K562 (cell line): Measurements from ENCODE around the gene MDC1. TPM values are rescaled to one million over a fixed set of nuclear protein-coding genes. Genes with fewer than 3 reads are reported as not detected.

Experiments
- CEBPZ ChIP-seq: fragments of 150-350 bp; IDR thresholded peaks from 2 replicates; pipeline ENCODE4 v1.6.1; 2014; ENCODE audit warnings: low read depth, mild to moderate bottlenecking, low read length, borderline replicate concordance
- GMEB1 ChIP-seq: fragments of 250-450 bp; sonication (Bioruptor Pico); IDR thresholded peaks from 2 replicates; pipeline ENCODE4 v1.4.0; 2020; ENCODE audit warnings: mild to moderate bottlenecking
- KLF13 ChIP-seq: fragments of 450-650 bp; IDR thresholded peaks from 2 replicates; pipeline ENCODE4 v1.6.1; 2016; ENCODE audit warnings: missing genetic modification characterization, low read depth, mild to moderate bottlenecking, missing compliant biosample characterization, moderate library complexity, borderline replicate concordance
- MLLT1 ChIP-seq, 2 experiments: fragments of 450-650 bp; IDR thresholded peaks; 2 replicates each; pipeline ENCODE4 v1.6.1; 2016
- NCOA4 ChIP-seq: fragments of 450-650 bp; IDR thresholded peaks from 2 replicates; pipeline ENCODE4 v1.6.1; 2018; ENCODE audit warnings: mild to moderate bottlenecking; ENCODE audit not compliant: partially characterized antibody
- POLR2A ChIP-seq: fragments of 450-650 bp; conservative IDR thresholded peaks from 2 replicates; pipeline ENCODE4 v1.6.1; 2016
- POLR2B ChIP-seq: fragments of 450-650 bp; IDR thresholded peaks from 2 replicates; pipeline ENCODE4 v1.6.1; 2018; ENCODE audit warnings: low read depth; ENCODE audit not compliant: partially characterized antibody
- RNF2 ChIP-seq: sonication (generic); IDR thresholded peaks from 2 replicates; pipeline ENCODE4 v1.6.1; 2016
- ZNF133 ChIP-seq: fragments of 250-450 bp; sonication (Bioruptor Pico); IDR thresholded peaks from 2 replicates; pipeline ENCODE4 v1.4.0; 2020; ENCODE audit warnings: mild to moderate bottlenecking
- ZNF217 ChIP-seq: sonication (generic); formaldehyde crosslinking; IDR thresholded peaks from 2 replicates; pipeline ENCODE4 v1.8.0; 2022; ENCODE audit warnings: mild to moderate bottlenecking, missing genetic modification reagents
- ZNF253 ChIP-seq: fragments of 250-450 bp; sonication (Bioruptor Pico); conservative IDR thresholded peaks from 2 replicates; pipeline ENCODE4 v1.6.1; 2021; ENCODE audit warnings: mild to moderate bottlenecking
- ZNF79 ChIP-seq: fragments of 250-450 bp; sonication (Bioruptor Pico); IDR thresholded peaks from 2 replicates; pipeline ENCODE4 v1.4.0; 2020; ENCODE audit warnings: low read depth, mild to moderate bottlenecking, moderate library complexity
- polyA plus RNA-seq, 8 experiments: library from polyadenylated mRNA; depleted of rRNA in 4 of 8; stranded (reverse) in 5 of 8; unstranded in 3 of 8; fragments of >200 nt; fragmentation: Nextera tagmentation in 2 of 8; fragmentation: Illumina TruSeq in 1 of 8; extraction: Ambion mirVana in 2 of 8; extraction: Trizol in 1 of 8; gene quantifications; 2 replicates each; pipeline versions ENCODE4 v1.2.1 to v1.2.3, GENCODE V29; 2011 to 2014; ENCODE audit warnings: inconsistent platforms in 1 of 8, missing spikeins in 1 of 8
- total RNA-seq, 7 experiments: library from RNA; depleted of rRNA in 6 of 7; stranded (reverse); fragments of >200 nt in 6 of 7; fragmentation: Illumina TruSeq in 2 of 7; extraction: Trizol in 2 of 7; gene quantifications; 2 replicates each; pipeline versions ENCODE4 v1.2.1 to v1.2.3, GENCODE V29; 2011 to 2021; ENCODE audit warnings: low replicate concordance in 1 of 7

Gene MDC1
- total and polyA plus RNA-seq, 9 of the 15 experiments (the other 6 are each of a cell fraction or from before 2014, with no cell fraction given): 8.2 to 114 (median 20.0) TPM

- TF ChIP-seq KLF13: peak; percentile 37; the same call in 1 of the 2 replicates
- no peak for TF ChIP-seq GMEB1 (CRISPR knock-in tag)
- TF ChIP-seq MLLT1 (IDR thresholded peaks at IDR 0.05): peak in 1 of 2 experiments; percentile 43; a peak in 2 of 4 replicates
- no peak for TF ChIP-seq RNF2
- no peak for TF ChIP-seq NCOA4
- no peak for TF ChIP-seq CEBPZ
- no peak for TF ChIP-seq ZNF79 (CRISPR knock-in tag)
- no peak for TF ChIP-seq ZNF253
- TF ChIP-seq ZNF217 (CRISPR knock-in tag): no peak
- TF ChIP-seq ZNF133: no peak
- TF ChIP-seq POLR2A: no peak
- TF ChIP-seq POLR2B: no peak
These were observed 37.9 kb downstream of the MDC1 start (continued) for GRCh38 chr6:30678964-30679726.
